Esophagus muscularis mucosa (tissue), 4 donors: ENCODE results near the gene ZNF516. TPM values are rescaled to one million over a fixed set of nuclear protein-coding genes. Genes with fewer than 3 reads are reported as not detected.

ENCODE experiments used
- DNase-seq: peaks from one replicate; pipeline ENCODE4 v3.0.0-alpha.2; 2017; ENCODE audit errors: extremely low spot score
- H3K27ac ChIP-seq, 4 donors: fragments of 200-600 bp; sonication (generic); replicated peaks in 1 of 4; 1 replicate in 3 of 4; 2 replicates in 1 of 4; pipeline ENCODE4 v1.5.1; 2016 to 2019; ENCODE audit warnings: mild to moderate bottlenecking in 1 of 4
- H3K27me3 ChIP-seq, 4 donors: fragments of 200-600 bp; sonication (generic); one replicate each; pipeline versions ENCODE4 v1.5.1 to v1.6.0; 2016 to 2019
- H3K36me3 ChIP-seq, 4 donors: fragments of 200-600 bp; sonication (generic); one replicate each; pipeline ENCODE4 v1.5.1; 2016 to 2019
- H3K4me1 ChIP-seq, 4 donors: fragments of 200-600 bp; sonication (generic); one replicate each; pipeline ENCODE4 v1.5.1; 2016 to 2019
- H3K4me3 ChIP-seq, 4 donors: fragments of 200-600 bp; sonication (generic); 1 replicate in 2 of 4; 2 replicates in 2 of 4; pipeline ENCODE4 v1.5.1; 2016 to 2019; ENCODE audit warnings: mild to moderate bottlenecking in 4 of 4, moderate library complexity in 1 of 4
- H3K9me3 ChIP-seq, 4 donors: fragments of 200-600 bp; sonication (generic); 1 replicate in 3 of 4; 2 replicates in 1 of 4; pipeline ENCODE4 v1.5.1; 2016 to 2019
- EP300 ChIP-seq: sonication (generic); formaldehyde crosslinking; IDR thresholded peaks from one replicate; pipeline ENCODE4 v1.6.1; 2017; ENCODE audit warnings: antibody characterized with exemption
- POLR2A ChIP-seq: fragments of 450-650 bp; IDR thresholded peaks from one replicate; pipeline ENCODE4 v1.6.1; 2017; ENCODE audit warnings: antibody characterized with exemption, moderate library complexity, mild to moderate bottlenecking, low read depth
- POLR2AphosphoS5 ChIP-seq, 2 donors: sonication (generic); formaldehyde crosslinking; IDR thresholded peaks; one replicate each; pipeline ENCODE4 v1.6.1; 2017; ENCODE audit warnings: antibody characterized with exemption in 2 of 2
- WGBS: methylation state at CpG from one replicate; pipeline ENCODE4 v1.1.5; 2018; 5-methylcytosine and 5-hydroxymethylcytosine counted together
- intact Hi-C: fragments of 100-400 bp; cut with DNase I; formaldehyde crosslinking; loops from one replicate; pipeline ENCODE4 v1.15.1; 2023
- total RNA-seq, 4 donors: library from RNA; depleted of rRNA; stranded (reverse); fragments of >200 nt; gene quantifications; one replicate each; pipeline versions ENCODE4 v1.1.0 to v1.2.1, GENCODE V29; 2016
- TF ChIP-seq, protein P1 (sequence below), 3 experiments: fragments of 200-600 bp in 2 of 3; fragments of 450-650 bp in 1 of 3; sonication (generic) in 2 of 3; IDR thresholded peaks; one replicate each; pipeline ENCODE4 v1.5.1; 2017 to 2019; ENCODE audit warnings: antibody characterized with exemption in 3 of 3, mild to moderate bottlenecking in 2 of 3, moderate library complexity in 1 of 3

The ZNF516 gene
- total RNA-seq, 4 donors from 2014 or later, result 28.5 to 44.9 (median 35.8) TPM

DNA sequence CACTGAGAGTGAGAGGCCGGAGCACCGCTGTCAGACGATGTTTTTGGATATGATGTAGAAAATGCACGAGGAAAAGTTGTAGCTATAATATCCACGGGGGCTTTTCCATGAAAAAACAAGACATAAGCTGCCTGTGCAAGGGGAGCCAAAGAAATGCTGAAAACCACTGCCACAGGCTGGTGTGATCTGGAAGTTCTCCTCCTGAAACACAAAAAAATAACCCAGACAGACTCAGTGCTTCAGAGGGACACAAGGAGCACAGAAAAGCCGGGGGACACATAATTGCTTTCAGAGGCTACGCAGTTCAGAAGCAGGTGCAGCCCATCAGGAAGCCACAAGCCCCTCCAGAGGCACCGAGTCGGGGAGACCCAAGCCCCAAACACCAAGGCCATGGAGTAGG, 98.2 kb downstream of the ZNF516 start:
- DNase-seq, result no peak
- Histone ChIP-seq H3K36me3 (peaks cover 0 to 7% (median 0%) of the 10 kb centered on the region in 4 donors), H3K4me3 (no peak overlapping the region), H3K27me3 (no peaks in the 10 kb centered on the region), H3K27ac (no peak overlapping the region), H3K4me1 (peaks cover 4 to 53% (median 31%) of the 10 kb centered on the region in 4 donors), H3K9me3 (no peaks in the 10 kb centered on the region)
- WGBS, result 87% methylated on average over 9 of the region's 9 CpGs
- no peak for TF ChIP-seq EP300
- intact Hi-C loops, result loop anchor here (5.0 kb wide), 1 partner anchor 101 kb away; the partner anchor contains the start of gene ZNF516

DNA sequence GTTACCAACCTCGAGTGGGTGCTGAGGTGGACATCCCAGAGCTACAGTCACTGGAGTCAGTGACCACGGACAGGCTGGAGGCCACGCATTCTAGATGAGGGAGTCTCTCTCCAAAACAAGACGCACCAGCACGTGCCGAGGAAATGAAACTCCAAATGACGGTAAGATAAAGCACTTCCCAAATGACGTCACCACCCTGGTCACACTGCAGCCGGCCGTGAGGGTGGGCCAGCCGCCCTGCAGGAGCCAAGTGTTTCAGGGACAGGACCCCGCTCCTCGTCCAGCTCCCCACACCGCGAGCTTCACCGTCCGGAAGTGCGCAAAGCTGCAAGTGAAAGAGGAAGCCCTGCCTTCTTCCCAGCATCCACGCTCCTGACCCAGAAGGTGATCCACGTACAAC, 99.4 kb downstream of the ZNF516 start:
- 87% methylated on average over 12 of the region's 20 CpGs for WGBS
- no peak overlapping the region for H3K4me3 ChIP-seq
- no peak for DNase-seq

DNA sequence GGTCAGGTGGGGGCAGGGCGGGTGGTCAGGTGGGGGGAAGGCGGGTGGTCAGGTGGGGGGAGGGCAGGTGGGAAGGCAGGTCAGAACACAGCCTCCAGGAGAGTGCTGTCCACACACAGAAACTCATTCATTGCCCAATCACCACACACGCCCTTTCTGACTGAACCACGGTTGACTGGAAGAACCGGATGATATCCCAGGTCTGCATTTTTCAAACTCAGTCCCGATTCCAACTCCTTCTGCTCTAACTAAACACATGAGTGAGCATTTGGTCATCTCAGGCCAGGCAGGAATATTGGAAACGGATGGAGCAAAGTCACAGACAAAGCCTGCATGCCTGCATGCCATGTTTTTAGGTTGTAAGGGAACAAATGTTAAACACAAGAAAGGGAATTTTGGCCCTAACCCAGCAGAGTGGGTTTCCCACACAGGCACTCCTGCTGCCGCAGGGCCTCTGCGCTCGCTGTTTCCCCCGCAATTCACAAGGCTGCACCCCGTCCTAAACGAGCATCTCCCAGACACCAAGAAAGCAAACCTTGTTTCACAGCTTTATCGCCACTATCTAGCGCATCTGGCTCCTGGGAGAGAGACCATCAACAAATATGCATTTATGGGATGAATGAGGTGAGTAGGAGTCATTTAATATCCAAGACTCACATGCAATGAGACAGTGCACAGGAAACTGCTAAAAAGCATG, 100.1 kb downstream of the ZNF516 start:
- DNase-seq, result no peak
- Histone ChIP-seq H3K9me3 (no peaks in the 10 kb centered on the region), H3K4me3 (no peak overlapping the region), H3K27me3 (no peaks in the 10 kb centered on the region), H3K4me1 (peaks cover 14 to 54% (median 33%) of the 10 kb centered on the region in 4 donors), H3K27ac (no peak overlapping the region), H3K36me3 (peaks cover 0 to 6% (median 0%) of the 10 kb centered on the region in 4 donors)
- intact Hi-C loops, result loop anchor here (5.0 kb wide), 1 partner anchor 102 kb away; the partner anchor contains the start of gene ZNF516
- 78% methylated on average over 15 of the region's 15 CpGs for WGBS
- TF ChIP-seq, protein P1, sequence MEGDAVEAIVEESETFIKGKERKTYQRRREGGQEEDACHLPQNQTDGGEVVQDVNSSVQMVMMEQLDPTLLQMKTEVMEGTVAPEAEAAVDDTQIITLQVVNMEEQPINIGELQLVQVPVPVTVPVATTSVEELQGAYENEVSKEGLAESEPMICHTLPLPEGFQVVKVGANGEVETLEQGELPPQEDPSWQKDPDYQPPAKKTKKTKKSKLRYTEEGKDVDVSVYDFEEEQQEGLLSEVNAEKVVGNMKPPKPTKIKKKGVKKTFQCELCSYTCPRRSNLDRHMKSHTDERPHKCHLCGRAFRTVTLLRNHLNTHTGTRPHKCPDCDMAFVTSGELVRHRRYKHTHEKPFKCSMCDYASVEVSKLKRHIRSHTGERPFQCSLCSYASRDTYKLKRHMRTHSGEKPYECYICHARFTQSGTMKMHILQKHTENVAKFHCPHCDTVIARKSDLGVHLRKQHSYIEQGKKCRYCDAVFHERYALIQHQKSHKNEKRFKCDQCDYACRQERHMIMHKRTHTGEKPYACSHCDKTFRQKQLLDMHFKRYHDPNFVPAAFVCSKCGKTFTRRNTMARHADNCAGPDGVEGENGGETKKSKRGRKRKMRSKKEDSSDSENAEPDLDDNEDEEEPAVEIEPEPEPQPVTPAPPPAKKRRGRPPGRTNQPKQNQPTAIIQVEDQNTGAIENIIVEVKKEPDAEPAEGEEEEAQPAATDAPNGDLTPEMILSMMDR (IDR thresholded peaks at IDR 0.05), result no peak
- TF ChIP-seq EP300, result no peak
- no peak for TF ChIP-seq POLR2AphosphoS5 (IDR thresholded peaks at IDR 0.05)
- TF ChIP-seq POLR2A, result no peak

More for the DNA sequence above, 99.4 kb downstream of the ZNF516 start:
- H3K27ac ChIP-seq, result no peak overlapping the region
- H3K4me1 ChIP-seq, result peaks cover 7 to 52% (median 30%) of the 10 kb centered on the region in 4 donors
- intact Hi-C loops, result loop anchor here (5.0 kb wide), 1 partner anchor 102 kb away; the partner anchor contains the start of gene ZNF516
- no peaks in the 10 kb centered on the region for H3K9me3 ChIP-seq
- H3K27me3 ChIP-seq, result no peaks in the 10 kb centered on the region
- TF ChIP-seq EP300 (no peak), POLR2A (no peak), POLR2AphosphoS5 (IDR thresholded peaks at IDR 0.05) (no peak)
- TF ChIP-seq, protein P1 (IDR thresholded peaks at IDR 0.05), result no peak
- peaks cover 0 to 6% (median 0%) of the 10 kb centered on the region in 4 donors for H3K36me3 ChIP-seq

DNA sequence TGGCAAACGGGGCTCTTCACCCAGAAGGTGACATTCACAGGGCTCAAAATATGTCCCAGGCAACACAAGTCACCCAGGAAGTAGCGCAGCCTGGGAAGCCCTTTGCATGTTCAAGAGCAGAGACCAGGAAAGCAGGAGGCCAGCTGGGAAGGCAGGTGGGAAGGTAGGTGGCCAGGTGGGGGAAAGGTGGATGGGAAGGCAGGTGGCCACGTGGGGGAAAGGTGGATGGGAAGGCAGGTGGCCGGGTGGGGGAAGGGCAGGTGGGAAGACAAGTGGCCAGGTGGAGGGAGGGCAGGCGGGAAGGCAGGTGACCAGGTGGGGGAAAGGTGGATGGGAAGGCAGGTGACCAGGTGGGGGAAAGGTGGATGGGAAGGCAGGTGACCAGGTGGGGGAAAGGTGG, 102.7 kb downstream of the ZNF516 start:
- no peak for DNase-seq
- no peaks in the 10 kb centered on the region for H3K27me3 ChIP-seq
- WGBS, result 89% methylated on average over 5 of the region's 5 CpGs

DNA sequence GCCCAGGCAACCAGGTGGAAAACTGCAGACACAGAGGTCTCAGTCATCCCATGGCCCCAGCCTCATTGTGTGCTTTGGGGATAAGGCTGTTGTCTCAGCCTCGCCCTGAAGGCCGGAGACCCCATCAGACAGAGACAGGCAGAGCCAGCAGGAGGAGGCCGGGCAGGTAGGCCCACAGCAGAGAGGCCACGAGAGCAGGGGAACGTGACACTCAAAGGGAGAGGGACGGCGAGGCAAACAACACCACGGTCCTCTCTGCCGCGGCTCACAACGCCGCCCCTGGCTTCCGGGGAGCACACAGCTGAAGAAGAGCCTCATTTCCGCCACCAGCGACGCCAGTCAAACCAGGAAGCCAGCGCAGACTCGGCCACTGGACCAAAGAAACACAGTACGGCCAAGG, 103.3 kb downstream of the ZNF516 start:
- Histone ChIP-seq H3K27ac (no peak overlapping the region), H3K27me3 (no peaks in the 10 kb centered on the region), H3K4me3 (no peak overlapping the region), H3K9me3 (no peaks in the 10 kb centered on the region), H3K4me1 (peaks cover 17 to 56% (median 35%) of the 10 kb centered on the region in 4 donors), H3K36me3 (peaks cover 0 to 6% (median 0%) of the 10 kb centered on the region in 4 donors)
- no peak for DNase-seq
- TF ChIP-seq, protein P1 (IDR thresholded peaks at IDR 0.05), result no peak
- no peak for TF ChIP-seq POLR2AphosphoS5 (IDR thresholded peaks at IDR 0.05)
- no peak for TF ChIP-seq POLR2A
- TF ChIP-seq EP300, result no peak
- WGBS, result 92% methylated on average over 18 of the region's 19 CpGs
- intact Hi-C loops, result no loop called here

More for the DNA sequence above, 102.7 kb downstream of the ZNF516 start:
- intact Hi-C loops, result no loop called here
- H3K4me3 ChIP-seq, result no peak overlapping the region
- TF ChIP-seq EP300, result no peak
- TF ChIP-seq, protein P1 (IDR thresholded peaks at IDR 0.05), result no peak
- TF ChIP-seq POLR2A, result no peak
- TF ChIP-seq POLR2AphosphoS5 (IDR thresholded peaks at IDR 0.05), result no peak
- peaks cover 0 to 6% (median 0%) of the 10 kb centered on the region in 4 donors for H3K36me3 ChIP-seq
- no peaks in the 10 kb centered on the region for H3K9me3 ChIP-seq
- peaks cover 17 to 56% (median 35%) of the 10 kb centered on the region in 4 donors for H3K4me1 ChIP-seq
- H3K27ac ChIP-seq, result no peak overlapping the region
